ENCODE results near the gene CDC42EP1.
"Not testable (repeated sequence)": the region's sequence is repeated elsewhere in the genome, so short reads cannot be mapped to it uniquely, and the experiment has no call there.

CDC42EP1 gene

GRCh38 chr22:37534445-37534844, 25.8 kb upstream of the CDC42EP1 start:
- no peak for DNase-seq

DNA sequence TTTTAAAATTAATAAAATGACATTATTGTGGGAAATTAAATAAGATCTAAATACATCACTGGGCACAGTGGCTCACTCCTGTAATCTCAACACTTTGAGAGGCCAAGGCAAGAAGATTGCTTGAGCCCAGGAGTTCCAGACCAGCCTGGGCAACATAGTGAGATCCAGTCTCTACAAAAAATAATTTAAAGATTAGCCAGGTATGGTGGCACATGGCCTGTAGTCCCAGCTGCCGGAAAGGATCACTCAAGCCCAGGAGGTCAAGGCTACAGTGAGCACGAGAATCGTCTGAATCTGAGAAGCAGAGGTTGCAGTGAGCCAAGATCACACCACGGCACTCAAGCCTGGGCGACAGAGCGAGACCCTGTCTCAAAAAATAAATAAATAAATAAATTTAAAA, 25.1 kb upstream of the CDC42EP1 start:
- no peak for DNase-seq

GRCh38 chr22:37538590-37539357, 21.5 kb upstream of the CDC42EP1 start:
- DNase-seq, result peak; percentile 87

GRCh38 chr22:37539790-37540189, 20.5 kb upstream of the CDC42EP1 start:
- not testable (repeated sequence) for DNase-seq

DNA sequence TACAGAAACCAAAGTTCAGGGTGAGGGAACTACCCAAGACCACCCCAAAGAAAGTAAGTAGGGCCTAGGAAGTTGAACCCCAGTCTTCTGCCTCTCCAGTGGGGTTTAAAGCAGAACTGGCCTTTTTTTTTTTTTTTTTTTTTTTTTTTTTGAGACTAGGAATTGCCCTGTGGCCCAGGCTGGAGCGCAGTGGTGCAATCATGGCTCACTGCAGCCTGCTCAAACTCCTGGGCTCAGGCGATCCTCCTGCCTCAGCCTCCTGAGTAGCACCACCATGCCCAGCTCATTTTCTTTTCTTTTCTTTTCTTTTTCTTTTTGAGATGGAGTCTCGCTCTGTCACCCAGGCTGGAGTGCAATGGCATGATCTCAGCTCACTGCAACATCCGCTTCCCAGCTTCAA, 17.9 kb upstream of the CDC42EP1 start:
- not testable (repeated sequence) for DNase-seq

GRCh38 chr22:37542959-37543358, 17.3 kb upstream of the CDC42EP1 start:
- no peak for DNase-seq

GRCh38 chr22:37544955-37545702, 15.2 kb upstream of the CDC42EP1 start:
- DNase-seq, result peak; percentile 53

GRCh38 chr22:37545703-37546436, 14.4 kb upstream of the CDC42EP1 start:
- DNase-seq, result no peak

GRCh38 chr22:37546437-37547250, 13.6 kb upstream of the CDC42EP1 start:
- no peak for DNase-seq

DNA sequence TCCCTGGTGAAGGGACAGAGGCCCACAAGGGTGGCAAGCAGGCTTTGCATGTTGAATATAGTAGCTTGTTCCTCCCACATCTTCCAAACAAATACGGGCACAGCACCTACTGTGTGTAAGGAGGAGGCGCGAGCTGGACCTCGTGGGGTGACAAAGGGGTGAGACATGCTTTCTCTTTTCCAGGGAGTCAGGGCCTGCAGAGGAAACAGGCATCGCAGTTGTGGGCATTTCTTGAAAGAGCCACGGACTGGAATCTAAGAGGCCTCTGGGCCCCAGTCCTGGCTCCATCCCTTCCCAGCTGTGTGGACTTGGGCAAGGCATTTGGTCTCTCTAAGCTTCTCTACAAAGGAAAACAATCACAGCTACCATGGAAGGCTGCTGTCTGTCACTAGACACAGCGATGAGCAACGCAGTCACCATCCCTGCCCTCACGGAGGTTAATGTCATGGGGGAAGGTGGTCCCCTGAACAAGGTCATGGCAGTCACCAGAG, 13.0 kb upstream of the CDC42EP1 start:
- no peak for DNase-seq

DNA sequence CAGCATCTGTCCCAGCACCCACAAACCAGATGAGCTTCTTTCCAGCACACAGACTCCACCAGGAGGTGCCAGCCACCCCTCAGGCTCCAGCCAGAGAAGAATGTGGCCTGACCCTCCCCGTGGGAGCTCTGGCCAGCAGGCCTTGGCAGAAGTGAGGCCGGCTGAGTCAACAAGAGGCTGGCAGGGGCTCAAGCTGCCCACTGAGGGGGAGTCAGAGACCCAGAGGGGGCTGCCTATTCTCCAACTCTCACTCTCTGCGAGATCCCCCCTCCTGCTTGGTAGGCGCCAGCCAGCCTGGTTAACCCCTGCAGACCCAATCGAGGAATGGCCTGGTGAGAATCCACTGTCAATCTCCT, 10.6 kb upstream of the CDC42EP1 start:
- DNase-seq, result no peak

- DNase-seq, result not testable (repeated sequence)
Measured at GRCh38 chr22:37550921-37551320, 9.4 kb upstream of the CDC42EP1 start.

- DNase-seq, result no peak
Measured at GRCh38 chr22:37551981-37552380, 8.3 kb upstream of the CDC42EP1 start.

DNA sequence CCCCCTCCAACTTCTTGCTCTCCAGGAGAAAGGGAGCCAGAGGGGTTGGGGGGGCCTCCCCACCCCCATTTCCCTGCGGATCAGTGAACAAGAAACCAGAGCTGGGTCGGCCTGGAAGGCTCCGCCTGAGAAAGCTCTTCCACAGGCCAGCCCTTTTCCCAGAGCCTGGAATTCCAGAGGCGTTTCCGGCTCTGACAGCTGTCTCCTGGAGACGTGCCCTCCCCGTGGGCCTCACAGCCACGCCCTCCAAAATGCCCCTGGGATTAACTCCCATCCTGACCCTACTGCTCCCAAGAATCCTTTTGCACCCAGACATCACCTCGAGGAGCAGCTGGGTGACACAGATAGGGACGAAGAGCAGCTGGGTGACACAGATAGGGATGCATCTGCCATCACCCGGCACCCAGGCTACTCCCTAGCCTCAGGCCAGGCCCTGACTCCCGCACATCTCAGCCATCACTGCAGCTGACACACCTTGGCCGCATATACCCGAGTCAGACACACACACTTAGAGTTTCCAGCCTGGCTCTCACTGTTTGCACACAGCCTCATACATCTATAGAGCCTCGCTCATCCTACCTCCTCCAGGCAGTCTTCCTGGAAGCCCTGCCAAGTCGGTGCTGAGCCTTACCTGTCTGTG, 7.6 kb upstream of the CDC42EP1 start:
- DNase-seq, result no peak

GRCh38 chr22:37553725-37554124, 6.6 kb upstream of the CDC42EP1 start:
- DNase-seq, result no peak

DNA sequence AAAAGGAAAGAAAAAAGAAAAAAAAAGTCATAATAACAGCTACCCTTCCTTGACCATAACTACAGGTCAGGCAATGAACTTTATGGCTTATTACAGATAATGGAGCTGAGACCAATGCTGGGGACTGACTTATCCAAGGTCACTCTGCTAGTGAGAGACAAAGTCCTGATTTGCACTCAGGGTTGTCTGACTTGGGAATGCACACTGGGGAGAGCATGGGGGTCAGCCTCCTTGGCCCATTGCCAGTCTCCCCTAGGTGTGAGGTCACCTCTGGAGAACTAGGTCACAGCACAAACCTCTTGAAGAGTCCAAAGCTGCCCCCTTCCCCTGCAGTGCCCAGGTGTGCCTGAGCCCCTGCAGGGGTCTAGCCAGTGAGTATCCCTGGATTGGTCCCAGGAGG, 5.3 kb upstream of the CDC42EP1 start:
- no peak for DNase-seq

GRCh38 chr22:37556710-37557109, 3.6 kb upstream of the CDC42EP1 start:
- no peak for DNase-seq

DNA sequence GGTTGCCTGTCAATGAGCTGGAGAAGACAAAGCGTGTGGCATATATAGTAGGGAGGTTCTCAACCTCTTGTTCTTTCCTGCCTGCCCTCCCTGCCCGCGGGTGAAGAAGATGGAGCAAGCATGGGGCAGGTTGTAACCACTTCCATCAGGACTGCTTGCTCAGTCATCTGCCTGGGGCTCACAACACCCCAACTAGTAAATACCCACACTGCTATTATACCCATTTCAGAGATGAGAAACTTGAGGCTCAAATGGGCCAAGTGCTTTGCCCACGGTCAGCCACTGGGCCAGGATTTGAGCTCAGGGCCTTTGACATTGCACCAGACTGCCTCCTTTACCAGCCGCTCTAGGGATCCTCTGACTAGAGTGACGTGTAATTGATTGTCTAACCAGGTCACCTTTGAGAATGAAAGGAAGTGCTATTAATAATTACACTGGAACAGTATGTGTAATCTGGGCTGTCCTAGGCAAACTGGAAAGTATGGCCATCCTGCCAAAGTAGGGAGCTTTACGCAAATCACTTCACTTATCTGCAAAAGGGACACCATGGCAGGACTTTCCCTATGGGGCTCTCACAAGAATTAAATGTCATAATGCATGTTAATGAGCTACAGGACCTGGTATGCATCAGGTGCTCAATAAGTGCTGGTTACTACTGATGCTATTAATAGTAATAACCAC, 2.8 kb upstream of the CDC42EP1 start:
- DNase-seq, result no peak

DNA sequence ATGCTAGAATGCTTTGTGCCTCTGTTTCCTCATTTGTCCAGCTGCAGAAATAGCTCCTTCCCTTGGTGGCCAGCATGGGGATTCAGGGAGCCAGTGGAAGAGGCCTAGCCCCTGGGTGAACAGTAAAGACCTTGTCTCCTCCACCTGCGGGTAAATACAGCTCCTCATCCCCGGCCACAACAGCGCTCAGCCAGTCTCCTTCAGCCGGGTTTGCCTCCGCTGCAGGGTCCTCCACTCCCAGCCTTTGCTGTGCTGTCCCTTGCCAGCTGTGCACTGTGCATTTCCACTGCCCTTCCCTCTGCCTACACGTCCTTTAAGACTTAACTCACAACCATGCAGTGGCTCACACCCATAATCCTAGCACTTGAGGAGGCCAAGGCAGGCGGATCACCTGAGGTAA, 1.5 kb upstream of the CDC42EP1 start:
- DNase-seq, result no peak

DNA sequence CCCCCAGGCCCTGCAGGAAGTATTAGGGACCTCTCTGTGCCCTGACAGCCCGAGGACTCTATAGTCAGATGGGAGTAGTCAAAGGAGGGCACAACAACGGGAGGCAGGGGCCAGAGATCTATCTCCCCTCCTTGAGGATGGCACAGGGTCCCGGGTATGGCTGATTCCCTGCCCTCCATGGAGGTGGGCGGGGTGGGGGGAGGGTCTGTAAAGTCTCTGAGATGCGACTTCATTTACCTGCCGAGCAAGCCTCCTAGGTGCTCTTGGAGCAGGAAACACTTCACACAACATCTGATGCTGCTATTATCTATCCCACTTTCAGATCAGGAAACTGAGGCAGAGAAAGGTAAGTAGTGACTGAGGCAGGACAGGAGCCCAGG, 769 bp upstream of the CDC42EP1 start:
- DNase-seq, result no peak

DNA sequence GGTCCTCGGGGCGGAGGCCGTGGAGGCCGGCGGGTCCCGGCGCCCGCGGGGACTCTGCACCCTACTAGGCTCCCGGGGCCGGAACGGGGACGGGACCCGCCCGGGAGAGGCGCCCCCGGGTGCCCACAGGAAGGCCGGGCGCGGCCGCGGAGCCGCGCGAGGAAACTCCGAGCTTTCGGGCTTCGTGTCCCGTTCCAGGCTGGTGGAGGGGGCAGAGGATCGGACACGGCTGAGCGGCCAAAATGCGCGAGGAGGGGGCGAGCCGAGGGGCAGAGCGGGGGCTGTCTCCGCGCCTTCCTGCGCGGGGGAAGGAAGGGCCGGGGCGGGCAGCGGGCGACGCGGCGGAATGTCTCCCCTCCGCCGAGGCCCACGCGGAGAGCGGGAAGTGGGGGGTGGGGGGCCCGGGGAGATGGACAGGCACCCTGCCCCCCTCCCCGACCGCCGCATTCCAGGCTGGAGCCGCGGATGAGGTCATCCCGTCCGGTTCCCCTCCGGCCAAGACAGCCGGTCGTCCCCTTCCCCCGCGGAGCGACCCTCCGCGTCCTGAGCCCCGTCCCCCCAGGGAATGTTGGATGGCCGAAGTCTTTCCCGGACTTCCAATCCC, 430 bp downstream of the CDC42EP1 start:
- no peak for DNase-seq

Measured in GDM1 (cell line).